ENCODE results near the gene HEPH. TPM values are rescaled to one million over a fixed set of nuclear protein-coding genes. Genes with fewer than 3 reads are reported as not detected.
A peak's percentile ranks its signal among the peaks of the same experiment; 100 is the strongest.

Gene HEPH
- polyA plus RNA-seq, 1 experiment, result 49.4 TPM

- H3K9me3 ChIP-seq (ENCODE audit: control insufficient read depth, insufficient read depth, low read length), result no peaks in the 10 kb centered on the region
- no peak for TF ChIP-seq CTCF (IDR thresholded peaks at IDR 0.05; ENCODE audit: low read depth, low read length)
- no peak overlapping the region for H3K27ac ChIP-seq (ENCODE audit: low read depth, low read length)
- ChIA-PET POLR2A (no interaction called here), CTCF (no interaction called here)
- no peaks in the 10 kb centered on the region for H3K27me3 ChIP-seq (ENCODE audit: control insufficient read depth, insufficient read depth, low read length)
- DNase-seq (ENCODE audit: low read depth, low spot score), result no peak
- no peak overlapping the region for H3K4me3 ChIP-seq (ENCODE audit: low read depth, low read length)
Observed at GRCh38 chrX:66163447-66163846, 600 bp upstream of the HEPH start.

DNA sequence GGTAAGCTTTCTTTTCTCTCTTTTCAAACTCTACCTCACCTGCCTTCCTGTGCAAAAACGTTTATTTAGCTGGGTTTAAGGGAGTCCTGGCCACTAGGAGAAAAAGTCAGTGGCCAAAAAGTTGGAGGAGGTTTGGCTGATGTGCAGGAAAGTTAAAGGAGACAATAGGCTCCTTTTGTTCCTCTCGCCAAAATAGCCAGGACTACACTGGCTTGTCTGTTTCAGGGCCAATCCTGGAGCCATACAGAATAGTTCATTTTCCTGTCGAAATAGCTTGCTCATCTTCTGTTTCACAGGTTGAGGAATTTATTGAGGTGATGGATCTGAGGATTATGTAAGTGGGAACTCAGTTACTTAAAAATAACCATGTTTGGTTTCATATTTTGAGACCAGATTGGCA, 423 bp downstream of the HEPH start:
- POLR2A ChIA-PET, result no interaction called here
- H3K4me3 ChIP-seq (ENCODE audit: low read depth, low read length), result peak overlapping the region; percentile 63
- no peaks in the 10 kb centered on the region for H3K9me3 ChIP-seq (ENCODE audit: control insufficient read depth, insufficient read depth, low read length)
- no peaks in the 10 kb centered on the region for H3K27me3 ChIP-seq (ENCODE audit: control insufficient read depth, insufficient read depth, low read length)
- H3K27ac ChIP-seq (ENCODE audit: low read depth, low read length), result peak overlapping the region; percentile 31
- DNase-seq (ENCODE audit: low read depth, low spot score), result no peak
- CTCF ChIA-PET, result no interaction called here
- no peak for TF ChIP-seq CTCF (IDR thresholded peaks at IDR 0.05; ENCODE audit: low read depth, low read length)

- H3K27ac ChIP-seq (ENCODE audit: low read depth, low read length), result no peak overlapping the region
- no peaks in the 10 kb centered on the region for H3K9me3 ChIP-seq (ENCODE audit: control insufficient read depth, insufficient read depth, low read length)
- no peak for TF ChIP-seq CTCF (IDR thresholded peaks at IDR 0.05; ENCODE audit: low read depth, low read length)
- H3K27me3 ChIP-seq (ENCODE audit: control insufficient read depth, insufficient read depth, low read length), result no peaks in the 10 kb centered on the region
- POLR2A ChIA-PET, result no interaction called here
- CTCF ChIA-PET, result no interaction called here
- H3K4me3 ChIP-seq (ENCODE audit: low read depth, low read length), result peak overlapping the region; percentile 63
- DNase-seq (ENCODE audit: low read depth, low spot score), result no peak
Observed at GRCh38 chrX:66164931-66165330, 884 bp downstream of the HEPH start.

DNA sequence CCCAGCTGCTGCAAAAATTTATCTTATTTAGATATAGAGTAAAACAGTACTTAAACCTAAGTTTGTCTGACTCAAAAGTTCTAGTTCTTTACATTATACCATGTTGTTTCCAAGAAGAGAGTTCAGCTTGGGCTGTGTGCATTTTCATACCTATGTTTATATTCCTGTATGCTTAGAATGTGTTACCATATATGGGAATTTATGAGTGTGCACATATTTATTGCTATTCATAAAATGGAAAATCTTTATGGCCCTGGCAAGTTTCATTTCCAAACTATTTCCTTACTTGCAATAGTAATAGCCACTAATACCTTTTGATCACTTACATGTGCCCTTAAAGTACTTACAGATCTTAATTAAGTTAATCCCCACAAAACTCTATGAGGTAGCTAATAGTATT, 2.6 kb downstream of the HEPH start:
- no peak overlapping the region for H3K4me3 ChIP-seq (ENCODE audit: low read depth, low read length)
- TF ChIP-seq CTCF (IDR thresholded peaks at IDR 0.05; ENCODE audit: low read depth, low read length), result no peak
- ChIA-PET CTCF (no interaction called here), POLR2A (no interaction called here)
- no peaks in the 10 kb centered on the region for H3K27me3 ChIP-seq (ENCODE audit: control insufficient read depth, insufficient read depth, low read length)
- DNase-seq (ENCODE audit: low read depth, low spot score), result no peak
- H3K9me3 ChIP-seq (ENCODE audit: control insufficient read depth, insufficient read depth, low read length), result no peaks in the 10 kb centered on the region
- H3K27ac ChIP-seq (ENCODE audit: low read depth, low read length), result no peak overlapping the region

- Histone ChIP-seq H3K27me3 (ENCODE audit: control insufficient read depth, insufficient read depth, low read length) (no peaks in the 10 kb centered on the region), H3K4me3 (ENCODE audit: low read depth, low read length) (no peak overlapping the region), H3K9me3 (ENCODE audit: control insufficient read depth, insufficient read depth, low read length) (no peaks in the 10 kb centered on the region), H3K27ac (ENCODE audit: low read depth, low read length) (no peak overlapping the region)
- ChIA-PET CTCF (no interaction called here), POLR2A (no interaction called here)
- no peak for DNase-seq (ENCODE audit: low read depth, low spot score)
- no peak for TF ChIP-seq CTCF (IDR thresholded peaks at IDR 0.05; ENCODE audit: low read depth, low read length)
Observed at GRCh38 chrX:66167431-66167830, 3.4 kb downstream of the HEPH start.

All from AG04450 (cell line).